CD4-positive, alpha-beta T cell treated with Interferon alpha-2 for 1 hour (primary cell): ENCODE data around the gene TPRG1L.
"Not testable (repeated sequence)": the region's sequence is repeated elsewhere in the genome, so short reads cannot be mapped to it uniquely, and the experiment has no call there.

Experiments
- DNase-seq, 2 donors: peaks; one replicate each; pipeline ENCODE4 v3.0.0-alpha.2; 2020 to 2022

Gene TPRG1L

GRCh38 chr1:3624200-3625136, at the start of gene TPRG1L:
Gene TPRG1L, plus strand, starts transcription at chr1:3625015. Its CDS starts 58 bp downstream, at chr1:3625073.
- peak; percentile 98 for DNase-seq

- not testable (repeated sequence) for DNase-seq
These were observed 49.3 kb upstream of the TPRG1L start for GRCh38 chr1:3575515-3575914.

- no peak for DNase-seq
These were observed 48.8 kb upstream of the TPRG1L start for GRCh38 chr1:3575993-3576392.

- no peak for DNase-seq
These were observed 47.5 kb upstream of the TPRG1L start for GRCh38 chr1:3577300-3577699.

GRCh38 chr1:3577711-3578432, 46.9 kb upstream of the TPRG1L start:
- DNase-seq = no peak

GRCh38 chr1:3578433-3578805, 46.4 kb upstream of the TPRG1L start:
- DNase-seq = no peak

GRCh38 chr1:3578906-3579305, 45.9 kb upstream of the TPRG1L start:
- DNase-seq = no peak

- DNase-seq = no peak
These were observed 45.2 kb upstream of the TPRG1L start for GRCh38 chr1:3579626-3580025.

- DNase-seq = no peak
These were observed 44.6 kb upstream of the TPRG1L start for GRCh38 chr1:3580231-3580630.

- no peak for DNase-seq
These were observed 43.3 kb upstream of the TPRG1L start for GRCh38 chr1:3581296-3582036.

- not testable (repeated sequence) for DNase-seq
These were observed 41.1 kb upstream of the TPRG1L start for GRCh38 chr1:3583751-3584150.

GRCh38 chr1:3584915-3585314, 39.9 kb upstream of the TPRG1L start:
- no peak for DNase-seq

- DNase-seq = not testable (repeated sequence)
These were observed 39.4 kb upstream of the TPRG1L start for GRCh38 chr1:3585353-3585868.

- DNase-seq = no peak
These were observed 38.8 kb upstream of the TPRG1L start for GRCh38 chr1:3585940-3586568.

GRCh38 chr1:3586986-3587759, 37.6 kb upstream of the TPRG1L start:
- DNase-seq = no peak

GRCh38 chr1:3588395-3588794, 36.4 kb upstream of the TPRG1L start:
- no peak for DNase-seq

GRCh38 chr1:3590139-3590763, 34.6 kb upstream of the TPRG1L start:
- DNase-seq = no peak

GRCh38 chr1:3590951-3591865, 33.6 kb upstream of the TPRG1L start:
- no peak for DNase-seq

GRCh38 chr1:3593334-3593733, 31.5 kb upstream of the TPRG1L start:
- DNase-seq = no peak

GRCh38 chr1:3593745-3594144, 31.1 kb upstream of the TPRG1L start:
- DNase-seq = no peak
